ENCODE results near the gene ORC3.
"Not testable (repeated sequence)": the region's sequence is repeated elsewhere in the genome, so short reads cannot be mapped to it uniquely, and the experiment has no call there.

Gene ORC3

GRCh38 chr6:87705070-87705691 lies 115.2 kb downstream of the ORC3 start:
- no peak for DNase-seq
- Histone ChIP-seq H3K4me2 (ENCODE audit: insufficient read depth, low read length) (no peak overlapping the region), H3K79me2 (ENCODE audit: insufficient read depth, low read length) (peaks cover 18% of the 10 kb centered on the region), H4K20me1 (ENCODE audit: insufficient read depth, low read length) (peaks cover 10% of the 10 kb centered on the region; the same call in 1 of the 2 replicates), H2AFZ (ENCODE audit: low read depth, low read length) (no peak overlapping the region), H3K9ac (ENCODE audit: low read depth, low read length) (no peak overlapping the region), H3K27me3 (ENCODE audit: insufficient read depth, low read length, poor library complexity) (no peaks in the 10 kb centered on the region), H3K27ac (ENCODE audit: low read length) (no peak overlapping the region), H3K4me3 (ENCODE audit: low read depth in 1 of 2, low read length in 2 of 2) (no peak overlapping the region), H3K4me1 (ENCODE audit: insufficient read depth, low read length) (peaks cover 9% of the 10 kb centered on the region; the same call in 1 of the 2 replicates), H3K9me3 (ENCODE audit: insufficient read depth, low read length, severe bottlenecking) (no peaks in the 10 kb centered on the region), H3K36me3 (ENCODE audit: insufficient read depth, low read length) (peaks cover 4% of the 10 kb centered on the region; the same call in 1 of the 2 replicates)
- TF ChIP-seq EZH2 (IDR thresholded peaks at IDR 0.05; ENCODE audit: borderline replicate concordance, low read depth, low read length, severe bottlenecking), result no peak
- TF ChIP-seq, protein P1, sequence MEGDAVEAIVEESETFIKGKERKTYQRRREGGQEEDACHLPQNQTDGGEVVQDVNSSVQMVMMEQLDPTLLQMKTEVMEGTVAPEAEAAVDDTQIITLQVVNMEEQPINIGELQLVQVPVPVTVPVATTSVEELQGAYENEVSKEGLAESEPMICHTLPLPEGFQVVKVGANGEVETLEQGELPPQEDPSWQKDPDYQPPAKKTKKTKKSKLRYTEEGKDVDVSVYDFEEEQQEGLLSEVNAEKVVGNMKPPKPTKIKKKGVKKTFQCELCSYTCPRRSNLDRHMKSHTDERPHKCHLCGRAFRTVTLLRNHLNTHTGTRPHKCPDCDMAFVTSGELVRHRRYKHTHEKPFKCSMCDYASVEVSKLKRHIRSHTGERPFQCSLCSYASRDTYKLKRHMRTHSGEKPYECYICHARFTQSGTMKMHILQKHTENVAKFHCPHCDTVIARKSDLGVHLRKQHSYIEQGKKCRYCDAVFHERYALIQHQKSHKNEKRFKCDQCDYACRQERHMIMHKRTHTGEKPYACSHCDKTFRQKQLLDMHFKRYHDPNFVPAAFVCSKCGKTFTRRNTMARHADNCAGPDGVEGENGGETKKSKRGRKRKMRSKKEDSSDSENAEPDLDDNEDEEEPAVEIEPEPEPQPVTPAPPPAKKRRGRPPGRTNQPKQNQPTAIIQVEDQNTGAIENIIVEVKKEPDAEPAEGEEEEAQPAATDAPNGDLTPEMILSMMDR (IDR thresholded peaks at IDR 0.05; ENCODE audit: borderline replicate concordance, extremely low read depth, low read length, poor library complexity, severe bottlenecking), result no peak
- no peak for ATAC-seq (ENCODE audit: insufficient read depth, low read depth)

DNA sequence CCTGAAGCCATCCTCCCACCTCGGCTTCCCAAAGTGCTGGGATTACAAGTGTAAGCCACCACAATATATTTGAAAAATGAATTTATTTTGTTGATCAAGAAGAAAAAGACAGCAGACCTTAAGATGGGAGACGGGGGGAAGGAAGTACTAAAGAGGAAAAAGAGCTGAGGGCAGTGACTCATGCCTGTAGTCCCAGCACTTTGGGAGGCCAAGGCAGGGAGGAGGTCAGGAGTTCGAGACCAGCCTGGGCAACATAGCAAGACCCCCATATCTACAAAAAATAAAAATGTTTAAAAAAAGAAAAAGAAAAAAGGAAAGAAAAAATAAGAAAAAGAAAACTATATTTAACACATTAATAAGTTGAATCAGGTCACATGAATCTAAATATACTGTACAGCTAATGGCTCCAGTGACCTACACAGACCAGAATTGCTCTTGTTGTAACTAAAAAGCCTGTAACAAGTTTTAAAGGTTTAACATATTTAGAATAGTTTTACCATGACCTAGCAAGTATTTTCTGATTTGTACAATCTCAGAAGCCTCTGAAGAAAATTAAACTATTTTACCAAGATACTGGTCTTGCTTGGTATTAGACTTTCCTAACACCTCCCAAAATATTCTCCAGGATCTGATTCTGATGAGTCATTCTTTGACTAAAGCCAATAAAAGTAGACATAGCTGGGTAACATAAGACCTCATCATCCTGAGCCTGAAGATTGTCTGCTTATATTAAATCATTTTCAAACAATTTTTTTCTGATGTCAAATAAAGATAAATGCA lies 116.4 kb downstream of the ORC3 start:
- Histone ChIP-seq H3K27ac (ENCODE audit: low read length) (no peak overlapping the region), H3K9me3 (ENCODE audit: insufficient read depth, low read length, severe bottlenecking) (no peaks in the 10 kb centered on the region), H3K27me3 (ENCODE audit: insufficient read depth, low read length, poor library complexity) (no peaks in the 10 kb centered on the region), H2AFZ (ENCODE audit: low read depth, low read length) (no peak overlapping the region), H3K9ac (ENCODE audit: low read depth, low read length) (no peak overlapping the region), H3K4me1 (ENCODE audit: insufficient read depth, low read length) (peaks cover 7% of the 10 kb centered on the region; the same call in 1 of the 2 replicates), H3K79me2 (ENCODE audit: insufficient read depth, low read length) (peaks cover 7% of the 10 kb centered on the region), H4K20me1 (ENCODE audit: insufficient read depth, low read length) (no peaks in the 10 kb centered on the region), H3K36me3 (ENCODE audit: insufficient read depth, low read length) (peaks cover under 1% of the 10 kb centered on the region; the same call in 1 of the 2 replicates), H3K4me3 (ENCODE audit: low read depth in 1 of 2, low read length in 2 of 2) (no peak overlapping the region), H3K4me2 (ENCODE audit: insufficient read depth, low read length) (no peak overlapping the region)
- DNase-seq (no peak), ATAC-seq (ENCODE audit: insufficient read depth, low read depth) (no peak)
- no peak for TF ChIP-seq EZH2 (IDR thresholded peaks at IDR 0.05; ENCODE audit: borderline replicate concordance, low read depth, low read length, severe bottlenecking)
- TF ChIP-seq, protein P1 (IDR thresholded peaks at IDR 0.05; ENCODE audit: borderline replicate concordance, extremely low read depth, low read length, poor library complexity, severe bottlenecking), result no peak

DNA sequence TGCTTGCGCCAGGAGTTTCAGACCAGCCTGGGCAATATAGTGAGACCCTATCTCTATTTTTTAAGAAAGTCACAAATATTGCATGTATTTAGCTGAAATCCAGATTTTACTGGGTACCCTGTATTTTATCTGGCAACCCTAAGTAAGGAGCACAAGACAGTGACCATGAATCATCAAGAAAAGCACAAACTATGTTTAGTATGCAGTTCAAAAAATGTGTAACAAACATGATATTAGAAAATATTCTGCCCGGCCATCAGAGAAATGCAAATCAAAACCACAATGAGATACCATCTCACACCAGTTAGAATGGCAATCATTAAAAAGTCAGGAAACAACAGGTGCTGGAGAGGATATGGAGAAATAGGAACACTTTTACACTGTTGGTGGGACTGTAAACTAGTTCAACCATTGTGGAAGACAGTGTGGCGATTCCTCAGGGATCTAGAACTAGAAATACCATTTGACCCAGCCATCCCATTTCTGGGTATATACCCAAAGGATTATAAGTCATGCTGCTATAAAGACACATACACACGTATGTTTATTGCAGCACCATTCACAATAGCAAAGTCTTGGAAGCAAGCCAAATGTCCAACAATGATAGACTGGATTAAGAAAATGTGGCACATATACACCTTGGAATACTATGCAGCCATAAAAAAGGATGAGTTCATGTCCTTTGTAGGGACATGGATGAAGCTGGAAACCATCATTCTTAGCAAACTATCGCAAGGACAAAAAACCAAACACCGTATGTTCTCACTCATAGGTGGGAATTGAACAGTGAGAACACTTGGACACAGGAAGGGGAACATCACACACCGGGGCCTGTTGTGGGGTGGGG lies 118.9 kb downstream of the ORC3 start:
- not testable (repeated sequence) for H3K4me3 ChIP-seq (ENCODE audit: low read depth in 1 of 2, low read length in 2 of 2); H3K4me1 ChIP-seq (ENCODE audit: insufficient read depth, low read length); H3K27me3 ChIP-seq (ENCODE audit: insufficient read depth, low read length, poor library complexity); H3K9me3 ChIP-seq (ENCODE audit: insufficient read depth, low read length, severe bottlenecking); H3K4me2 ChIP-seq (ENCODE audit: insufficient read depth, low read length); H3K36me3 ChIP-seq (ENCODE audit: insufficient read depth, low read length); H3K27ac ChIP-seq (ENCODE audit: low read length); DNase-seq; H2AFZ ChIP-seq (ENCODE audit: low read depth, low read length); ATAC-seq (ENCODE audit: insufficient read depth, low read depth); H4K20me1 ChIP-seq (ENCODE audit: insufficient read depth, low read length); H3K79me2 ChIP-seq (ENCODE audit: insufficient read depth, low read length); H3K9ac ChIP-seq (ENCODE audit: low read depth, low read length)

Data from DND-41 (cell line).